A673 (cell line): ENCODE data around the gene ACSL4. TPM values are rescaled to one million over a fixed set of nuclear protein-coding genes. Genes with fewer than 3 reads are reported as not detected.
"Not testable (repeated sequence)": the region's sequence is repeated elsewhere in the genome, so short reads cannot be mapped to it uniquely, and the experiment has no call there.

Source experiments
- BruUV-seq: library from RNA; stranded (reverse); fragments of 400-500 nt; replicated peaks from 2 replicates; lab custom pipeline; 2021; lab: Mats Ljungman, UMichigan
- CTCF ChIA-PET: fragments of 300-600 bp; sonication (Branson Sonifier 250); formaldehyde crosslinking; loops from one replicate; lab custom pipeline; 2022; ENCODE audit warnings: antibody characterized with exemption; lab: Charles Lee
- POLR2A ChIA-PET: fragments of 300-600 bp; sonication (Branson Sonifier 250); formaldehyde crosslinking; loops from one replicate; lab custom pipeline; 2022; ENCODE audit warnings: antibody characterized with exemption; ENCODE audit not compliant: low non-redundant PET; lab: Charles Lee
- DNase-seq: peaks from one replicate; pipeline ENCODE4 v3.0.0-alpha.2; 2015; ENCODE audit warnings: low spot score
- H3K27ac ChIP-seq: fragments of 200-600 bp; sonication (generic); 2 replicates; pipeline ENCODE4 v1.5.1; 2016; ENCODE audit warnings: mixed run types, low read depth, mild to moderate bottlenecking, mixed read lengths, antibody characterized with exemption, low read length; ENCODE audit not compliant: poor library complexity, severe bottlenecking
- H3K27me3 ChIP-seq: fragments of 200-600 bp; sonication (generic); replicated peaks from 2 replicates; pipeline ENCODE4 v1.6.1; 2017; ENCODE audit warnings: mixed run types, low read depth, mild to moderate bottlenecking, mixed read lengths, antibody characterized with exemption, low read length; ENCODE audit not compliant: insufficient read depth, poor library complexity
- H3K36me3 ChIP-seq: fragments of 200-600 bp; sonication (generic); 2 replicates; pipeline ENCODE4 v1.6.1; 2016; ENCODE audit warnings: mixed run types, mild to moderate bottlenecking, mixed read lengths, antibody characterized with exemption, low read length; ENCODE audit not compliant: insufficient read depth, poor library complexity, severe bottlenecking
- H3K4me1 ChIP-seq: fragments of 200-600 bp; sonication (generic); 2 replicates; pipeline ENCODE4 v1.6.1; 2017; ENCODE audit warnings: mixed run types, mild to moderate bottlenecking, mixed read lengths, antibody characterized with exemption, low read length; ENCODE audit not compliant: insufficient read depth, poor library complexity, severe bottlenecking
- H3K4me3 ChIP-seq: fragments of 200-600 bp; sonication (generic); 2 replicates; pipeline ENCODE4 v1.5.1; 2016; ENCODE audit warnings: low read depth, mixed run types, mild to moderate bottlenecking, mixed read lengths, low read length; ENCODE audit not compliant: poor library complexity, severe bottlenecking
- H3K9me3 ChIP-seq: fragments of 200-600 bp; sonication (generic); 2 replicates; pipeline ENCODE4 v1.6.1; 2016; ENCODE audit warnings: mixed run types, low read depth, mild to moderate bottlenecking, mixed read lengths, antibody characterized with exemption, low read length; ENCODE audit not compliant: poor library complexity, severe bottlenecking
- CTCF ChIP-seq: fragments of 300-800, 200-600 bp; sonication (generic); conservative IDR thresholded peaks from 2 replicates; pipeline ENCODE4 v1.5.1; 2017; ENCODE audit warnings: low read depth, mild to moderate bottlenecking, antibody characterized with exemption, low read length, moderate library complexity, mixed read lengths
- EZH2 ChIP-seq: fragments of 200-600 bp; sonication (generic); IDR thresholded peaks from 2 replicates; pipeline ENCODE4 v1.6.1; 2017; ENCODE audit warnings: borderline replicate concordance, low read depth, mild to moderate bottlenecking, mixed read lengths, antibody characterized with exemption, low read length; ENCODE audit not compliant: poor library complexity, severe bottlenecking
- intact Hi-C: fragments of 100-400 bp; cut with micrococcal nuclease; formaldehyde crosslinking; loops from one replicate; pipeline ENCODE4 v1.10.0; 2022; ENCODE audit not compliant: unreplicated experiment
- total RNA-seq: library from RNA; stranded (reverse); gene quantifications from 2 replicates; pipeline ENCODE4 v1.2.3, GENCODE V29; 2021

ACSL4 gene
- total RNA-seq, 1 experiment from 2014 or later, result 59.7 TPM

- TF ChIP-seq CTCF (no peak), EZH2 (no peak)
- ChIA-PET CTCF (no interaction called here), POLR2A (no interaction called here)
- no peak overlapping the region for H3K4me3 ChIP-seq
- no peak overlapping the region for H3K27ac ChIP-seq
- no peaks in the 10 kb centered on the region for H3K36me3 ChIP-seq
- no peaks in the 10 kb centered on the region for H3K4me1 ChIP-seq
- no TSS peak for BruUV-seq
- no peak for DNase-seq
- H3K27me3 ChIP-seq, result no peaks in the 10 kb centered on the region
- no peaks in the 10 kb centered on the region for H3K9me3 ChIP-seq
- intact Hi-C loops, result no loop called here
These were observed 60.8 kb downstream of the ACSL4 start for GRCh38 chrX:109672239-109672638.

- BruUV-seq, H3K4me3 ChIP-seq, POLR2A ChIA-PET, CTCF ChIA-PET, H3K27ac ChIP-seq, H3K4me1 ChIP-seq, H3K27me3 ChIP-seq, H3K36me3 ChIP-seq, DNase-seq, intact Hi-C loops, H3K9me3 ChIP-seq: not testable (repeated sequence)
These were observed 61.9 kb downstream of the ACSL4 start for GRCh38 chrX:109671170-109671569.

DNA sequence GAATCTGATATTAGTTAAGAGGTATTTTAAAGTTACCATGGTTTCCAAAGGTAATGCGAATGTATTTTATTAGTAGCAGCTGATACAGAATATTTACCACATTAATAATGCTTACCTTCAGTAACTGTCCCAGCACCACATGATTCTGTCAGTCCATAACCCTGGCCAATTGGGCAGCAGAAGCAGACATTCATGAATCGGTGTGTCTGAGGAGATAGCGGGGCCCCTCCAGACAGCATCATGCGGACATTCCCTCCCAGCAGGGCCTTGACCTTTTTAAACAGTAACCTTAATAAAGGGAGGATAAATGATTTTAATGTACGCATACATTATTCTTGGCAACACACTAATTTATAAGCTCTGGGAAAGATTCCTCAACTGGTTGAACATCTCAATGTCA is 65.1 kb downstream of the ACSL4 start:
- Histone ChIP-seq H3K4me3 (no peak overlapping the region), H3K9me3 (no peaks in the 10 kb centered on the region), H3K4me1 (no peaks in the 10 kb centered on the region), H3K27ac (no peak overlapping the region), H3K36me3 (peaks cover 25% of the 10 kb centered on the region), H3K27me3 (no peaks in the 10 kb centered on the region)
- ChIA-PET CTCF (no interaction called here), POLR2A (no interaction called here)
- intact Hi-C loops, result no loop called here
- no TSS peak for BruUV-seq
- no peak for DNase-seq
- TF ChIP-seq EZH2, result no peak
- TF ChIP-seq CTCF, result no peak

- intact Hi-C loops, result no loop called here
- H3K4me3 ChIP-seq, result no peak overlapping the region
- TF ChIP-seq EZH2, result no peak
- no peak for TF ChIP-seq CTCF
- H3K36me3 ChIP-seq, result peaks cover 25% of the 10 kb centered on the region
- H3K27ac ChIP-seq, result no peak overlapping the region
- DNase-seq, result no peak
- ChIA-PET POLR2A (no interaction called here), CTCF (no interaction called here)
- no peaks in the 10 kb centered on the region for H3K27me3 ChIP-seq
- no peaks in the 10 kb centered on the region for H3K4me1 ChIP-seq
- no TSS peak for BruUV-seq
- H3K9me3 ChIP-seq, result no peaks in the 10 kb centered on the region
These were observed 72.5 kb downstream of the ACSL4 start for GRCh38 chrX:109660435-109661143.
